ENCODE results near the gene WDFY4.

GRCh38 chr10:48684463-48684791, 246 bp upstream of the WDFY4 start:
- no peak for TF ChIP-seq CTCF (conservative IDR thresholded peaks at IDR 0.05)
- TF ChIP-seq ZFX (IDR thresholded peaks at IDR 0.05): no peak

Measured in C4-2B (cell line).